ENCODE measurements around the gene FPGS.

FPGS gene

GRCh38 chr9:127786773-127787104 is 15.9 kb upstream of the FPGS start:
- no peak for DNase-seq (ENCODE audit: low read depth in 2 of 2, low spot score in 1 of 2)

- no peak for DNase-seq (ENCODE audit: low read depth in 2 of 2, low spot score in 1 of 2)
These were observed 14.2 kb upstream of the FPGS start for GRCh38 chr9:127788337-127789011.

GRCh38 chr9:127789179-127789578 is 13.5 kb upstream of the FPGS start:
- no peak for DNase-seq (ENCODE audit: low read depth in 2 of 2, low spot score in 1 of 2)

- DNase-seq (ENCODE audit: low read depth in 2 of 2, low spot score in 1 of 2): no peak
These were observed 12.4 kb upstream of the FPGS start for GRCh38 chr9:127790094-127790855.

GRCh38 chr9:127791085-127791484 is 11.6 kb upstream of the FPGS start:
- DNase-seq (ENCODE audit: low read depth in 2 of 2, low spot score in 1 of 2): no peak

- DNase-seq (ENCODE audit: low read depth in 2 of 2, low spot score in 1 of 2): no peak
These were observed 10.2 kb upstream of the FPGS start for GRCh38 chr9:127792417-127793031.

GRCh38 chr9:127793093-127793708 is 9.5 kb upstream of the FPGS start:
- no peak for DNase-seq (ENCODE audit: low read depth in 2 of 2, low spot score in 1 of 2)

- DNase-seq (ENCODE audit: low read depth in 2 of 2, low spot score in 1 of 2): no peak
These were observed 8.5 kb upstream of the FPGS start for GRCh38 chr9:127794001-127794791.

GRCh38 chr9:127796225-127796813 is 6.4 kb upstream of the FPGS start:
- no peak for DNase-seq (ENCODE audit: low read depth in 2 of 2, low spot score in 1 of 2)

GRCh38 chr9:127796852-127797370 is 5.8 kb upstream of the FPGS start:
- DNase-seq (ENCODE audit: low read depth in 2 of 2, low spot score in 1 of 2): no peak

- DNase-seq (ENCODE audit: low read depth in 2 of 2, low spot score in 1 of 2): no peak
These were observed 617 bp upstream of the FPGS start for GRCh38 chr9:127801955-127802575.

GRCh38 chr9:127803507-127804352 is 1.0 kb downstream of the FPGS start:
- DNase-seq (ENCODE audit: low read depth in 2 of 2, low spot score in 1 of 2): no peak

- no peak for DNase-seq (ENCODE audit: low read depth in 2 of 2, low spot score in 1 of 2)
These were observed 2.9 kb downstream of the FPGS start for GRCh38 chr9:127805620-127806019.

- no peak for DNase-seq (ENCODE audit: low read depth in 2 of 2, low spot score in 1 of 2)
These were observed 4.2 kb downstream of the FPGS start for GRCh38 chr9:127806871-127807270.

- DNase-seq (ENCODE audit: low read depth in 2 of 2, low spot score in 1 of 2): no peak
These were observed 5.8 kb downstream of the FPGS start for GRCh38 chr9:127808347-127809001.

- DNase-seq (ENCODE audit: low read depth in 2 of 2, low spot score in 1 of 2): no peak
These were observed 6.4 kb downstream of the FPGS start for GRCh38 chr9:127809002-127809539.

GRCh38 chr9:127809540-127810377 is 7.1 kb downstream of the FPGS start:
- no peak for DNase-seq (ENCODE audit: low read depth in 2 of 2, low spot score in 1 of 2)
